Calu3 (cell line): ENCODE results near the gene VGLL4. TPM values are rescaled to one million over a fixed set of nuclear protein-coding genes. Genes with fewer than 3 reads are reported as not detected.

Experiments
- BruUV-seq: library from RNA; stranded (reverse); fragments of 400-500 nt; replicated peaks from 2 replicates; lab custom pipeline; 2021; lab: Mats Ljungman, UMichigan
- CTCF ChIA-PET: fragments of 300-600 bp; sonication (Branson Sonifier 250); formaldehyde crosslinking; loops from one replicate; lab custom pipeline; 2022; ENCODE audit warnings: antibody characterized with exemption; lab: Charles Lee
- DNase-seq: peaks from one replicate; pipeline ENCODE4 v3.0.0; 2022
- H3K27ac Mint-ChIP-seq: one replicate; pipeline ENCODE4 v1.8.0; 2022; ENCODE audit warnings: mixed read lengths; ENCODE audit not compliant: unreplicated experiment
- H3K27me3 Mint-ChIP-seq: one replicate; pipeline ENCODE4 v1.8.0; 2022; ENCODE audit warnings: mixed read lengths; ENCODE audit not compliant: unreplicated experiment
- H3K36me3 Mint-ChIP-seq: one replicate; pipeline ENCODE4 v1.8.0; 2022; ENCODE audit warnings: mild to moderate bottlenecking, moderate library complexity, mixed read lengths; ENCODE audit not compliant: insufficient read depth, unreplicated experiment
- H3K4me1 Mint-ChIP-seq: one replicate; pipeline ENCODE4 v1.8.0; 2022; ENCODE audit warnings: mild to moderate bottlenecking, low read depth, mixed read lengths; ENCODE audit not compliant: unreplicated experiment
- H3K4me3 Mint-ChIP-seq: one replicate; pipeline ENCODE4 v1.8.0; 2022; ENCODE audit warnings: mild to moderate bottlenecking, low read depth, moderate library complexity, mixed read lengths; ENCODE audit not compliant: unreplicated experiment
- H3K9me3 Mint-ChIP-seq: one replicate; pipeline ENCODE4 v1.8.0; 2022; ENCODE audit warnings: low read depth, mixed read lengths; ENCODE audit not compliant: unreplicated experiment
- CTCF ChIP-seq: fragments of 200-600 bp; IDR thresholded peaks from one replicate; pipeline ENCODE4 v1.8.0; 2022; ENCODE audit warnings: antibody characterized with exemption; ENCODE audit not compliant: unreplicated experiment
- intact Hi-C: fragments of 100-400 bp; cut with micrococcal nuclease; formaldehyde crosslinking; loops from one replicate; pipeline ENCODE4 v1.10.0; 2022; ENCODE audit not compliant: unreplicated experiment
- total RNA-seq: library from RNA; stranded (reverse); gene quantifications from 2 replicates; pipeline ENCODE4 v1.2.3, GENCODE V29; 2022

Gene VGLL4
- total RNA-seq, 1 experiment from 2014 or later: 51.3 TPM

GRCh38 chr3:11564577-11565001 is 79.1 kb downstream of the VGLL4 start:
- Mint-ChIP-seq H3K27me3 (no peaks in the 10 kb centered on the region), H3K36me3 (peaks cover 41% of the 10 kb centered on the region), H3K4me3 (no peak overlapping the region), H3K9me3 (no peaks in the 10 kb centered on the region), H3K27ac (no peak overlapping the region), H3K4me1 (peaks cover 17% of the 10 kb centered on the region)
- CTCF ChIA-PET: no interaction called here
- intact Hi-C loops: no loop called here
- no TSS peak for BruUV-seq
- DNase-seq: no peak
- no peak for TF ChIP-seq CTCF

- CTCF ChIA-PET: no interaction called here
- H3K27ac Mint-ChIP-seq: no peak overlapping the region
- intact Hi-C loops: no loop called here
- H3K27me3 Mint-ChIP-seq: no peaks in the 10 kb centered on the region
- H3K4me1 Mint-ChIP-seq: peaks cover 11% of the 10 kb centered on the region
- DNase-seq: no peak
- no peak for TF ChIP-seq CTCF
- H3K36me3 Mint-ChIP-seq: peaks cover 48% of the 10 kb centered on the region
- no peaks in the 10 kb centered on the region for H3K9me3 Mint-ChIP-seq
- no peak overlapping the region for H3K4me3 Mint-ChIP-seq
- BruUV-seq: no TSS peak
Observed at GRCh38 chr3:11563865-11564185, 79.9 kb downstream of the VGLL4 start.

GRCh38 chr3:11563159-11563864 is 80.4 kb downstream of the VGLL4 start:
- no peak for TF ChIP-seq CTCF
- Mint-ChIP-seq H3K27ac (no peak overlapping the region), H3K36me3 (peaks cover 48% of the 10 kb centered on the region), H3K9me3 (no peaks in the 10 kb centered on the region), H3K4me3 (no peak overlapping the region), H3K4me1 (peaks cover 6% of the 10 kb centered on the region), H3K27me3 (no peaks in the 10 kb centered on the region)
- BruUV-seq: no TSS peak
- DNase-seq: no peak
- intact Hi-C loops: no loop called here
- CTCF ChIA-PET: no interaction called here

- CTCF ChIA-PET: no interaction called here
- TF ChIP-seq CTCF: no peak
- no peak for DNase-seq
- H3K4me1 Mint-ChIP-seq: no peaks in the 10 kb centered on the region
- H3K4me3 Mint-ChIP-seq: no peak overlapping the region
- no peak overlapping the region for H3K27ac Mint-ChIP-seq
- BruUV-seq: no TSS peak
- H3K9me3 Mint-ChIP-seq: no peaks in the 10 kb centered on the region
- intact Hi-C loops: no loop called here
- H3K27me3 Mint-ChIP-seq: no peaks in the 10 kb centered on the region
- H3K36me3 Mint-ChIP-seq: peaks cover 44% of the 10 kb centered on the region
Observed at GRCh38 chr3:11562277-11562881, 81.3 kb downstream of the VGLL4 start.
